ENCODE results near the gene ESRP2. TPM values are rescaled to one million over a fixed set of nuclear protein-coding genes. Genes with fewer than 3 reads are reported as not detected.
A peak's percentile ranks its signal among the peaks of the same experiment; 100 is the strongest.

The ESRP2 gene
- total RNA-seq, 3 donors from 2014 or later (not counting 1 experiment from before 2014, with no cell fraction given), result not detected

DNA sequence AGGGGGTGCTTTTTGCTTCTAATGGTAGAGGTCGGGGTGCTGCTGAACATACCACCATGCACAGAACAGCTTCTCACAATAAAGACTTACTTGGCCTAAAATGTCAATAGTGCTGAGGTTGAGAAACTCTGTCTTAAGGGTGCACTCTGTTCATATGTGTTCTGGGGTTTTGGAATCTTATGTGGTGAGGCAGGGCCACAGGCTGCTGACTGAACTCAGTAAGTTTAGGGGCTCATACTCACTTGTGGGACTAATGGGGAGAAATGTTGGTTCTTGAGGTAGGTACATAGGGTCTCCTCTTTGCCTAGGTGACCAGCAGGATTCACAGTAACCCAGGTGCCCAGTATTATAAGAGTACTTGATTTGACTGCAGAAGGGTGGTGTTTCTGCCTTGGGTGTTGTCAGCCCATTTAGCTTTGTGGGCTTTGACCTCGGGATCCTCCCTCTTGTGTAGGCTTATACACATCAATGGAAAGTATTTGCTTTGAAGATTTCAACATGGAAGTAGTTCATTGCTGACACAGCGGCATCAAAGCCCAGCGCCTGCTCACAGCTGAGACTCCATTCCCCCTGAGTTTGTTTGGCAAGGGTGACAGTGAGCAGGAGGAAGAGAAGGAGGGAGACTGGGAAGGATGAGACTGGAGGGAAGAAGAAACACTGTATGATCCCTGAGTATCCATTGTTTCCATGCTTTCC lies 45.6 kb upstream of the ESRP2 start:
- WGBS (ENCODE audit: insufficient coverage), result 64% methylated on average over 3 of the region's 4 CpGs
- Mint-ChIP-seq H3K36me3 (no peaks in the 10 kb centered on the region), H3K9me3 (no peaks in the 10 kb centered on the region), H3K27me3 (ENCODE audit: low read depth in 2 of 2) (no peaks in the 10 kb centered on the region), H3K4me3 (no peak overlapping the region), H3K27ac (peak overlapping the region; percentile 77 to 88), H3K4me1 (peaks cover 45 to 57% of the 10 kb centered on the region in 2 donors)
- TF ChIP-seq, protein P1, sequence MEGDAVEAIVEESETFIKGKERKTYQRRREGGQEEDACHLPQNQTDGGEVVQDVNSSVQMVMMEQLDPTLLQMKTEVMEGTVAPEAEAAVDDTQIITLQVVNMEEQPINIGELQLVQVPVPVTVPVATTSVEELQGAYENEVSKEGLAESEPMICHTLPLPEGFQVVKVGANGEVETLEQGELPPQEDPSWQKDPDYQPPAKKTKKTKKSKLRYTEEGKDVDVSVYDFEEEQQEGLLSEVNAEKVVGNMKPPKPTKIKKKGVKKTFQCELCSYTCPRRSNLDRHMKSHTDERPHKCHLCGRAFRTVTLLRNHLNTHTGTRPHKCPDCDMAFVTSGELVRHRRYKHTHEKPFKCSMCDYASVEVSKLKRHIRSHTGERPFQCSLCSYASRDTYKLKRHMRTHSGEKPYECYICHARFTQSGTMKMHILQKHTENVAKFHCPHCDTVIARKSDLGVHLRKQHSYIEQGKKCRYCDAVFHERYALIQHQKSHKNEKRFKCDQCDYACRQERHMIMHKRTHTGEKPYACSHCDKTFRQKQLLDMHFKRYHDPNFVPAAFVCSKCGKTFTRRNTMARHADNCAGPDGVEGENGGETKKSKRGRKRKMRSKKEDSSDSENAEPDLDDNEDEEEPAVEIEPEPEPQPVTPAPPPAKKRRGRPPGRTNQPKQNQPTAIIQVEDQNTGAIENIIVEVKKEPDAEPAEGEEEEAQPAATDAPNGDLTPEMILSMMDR (IDR thresholded peaks at IDR 0.05), result no peak
- DNase-seq (peak in 1 of 2 donors; percentile 65), ATAC-seq (no peak)
- H3K9me3 ChIP-seq (ENCODE audit: control insufficient read depth, insufficient read depth, low read length), result no peaks in the 10 kb centered on the region
- H3K27ac ChIP-seq (ENCODE audit: low read length), result no peak overlapping the region
- H3K4me3 ChIP-seq (ENCODE audit: low read length), result no peak overlapping the region
- H3K4me1 ChIP-seq (ENCODE audit: control insufficient read depth, insufficient read depth, low read length), result peaks cover 49% of the 10 kb centered on the region
- H3K27me3 ChIP-seq (ENCODE audit: control insufficient read depth, insufficient read depth, low read length), result no peaks in the 10 kb centered on the region
- intact Hi-C loops (cut with micrococcal nuclease), result no loop called here
- H3K36me3 ChIP-seq (ENCODE audit: control insufficient read depth, insufficient read depth, low read length), result peaks cover 16% of the 10 kb centered on the region

DNA sequence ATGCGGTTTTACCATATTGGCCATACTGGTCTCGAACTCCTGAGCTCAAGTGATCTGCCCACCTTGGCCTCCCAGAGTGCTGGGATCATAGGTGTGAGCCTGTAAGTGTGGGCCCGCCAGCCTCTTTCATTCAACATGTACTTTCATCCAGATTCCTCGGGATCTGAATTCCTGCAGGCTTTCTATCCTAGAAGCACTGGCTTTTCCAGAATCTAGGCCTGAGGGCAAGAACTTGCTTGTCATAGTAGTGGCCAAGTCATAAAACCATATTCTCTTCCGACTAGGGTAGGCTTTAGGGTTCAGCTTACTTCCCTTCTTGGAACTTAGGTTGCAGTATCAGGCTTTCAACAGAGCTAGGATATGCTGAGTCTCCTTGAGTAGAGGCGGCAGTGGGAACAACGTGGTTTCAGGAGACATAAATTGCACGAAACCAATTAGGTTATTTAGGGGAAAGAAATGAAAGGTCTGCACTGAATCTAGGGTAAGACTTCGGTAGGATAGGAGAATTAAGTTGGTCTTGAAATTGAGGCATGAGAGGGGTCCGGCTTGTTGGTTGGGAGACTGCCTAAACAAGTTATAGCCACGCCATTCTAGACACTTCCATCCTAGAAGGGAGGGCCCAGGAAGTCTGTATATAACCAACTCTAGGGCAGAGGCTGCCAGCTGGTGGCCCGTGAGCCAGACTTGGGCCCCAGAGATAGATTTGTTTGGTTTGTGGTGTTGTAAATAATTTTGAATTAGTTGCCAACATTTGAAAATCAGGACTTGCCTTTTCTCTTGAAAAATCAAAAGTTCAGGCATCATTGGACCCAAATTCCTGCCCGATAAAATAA lies 44.0 kb upstream of the ESRP2 start:
- Mint-ChIP-seq H3K27me3 (ENCODE audit: low read depth in 2 of 2) (no peaks in the 10 kb centered on the region), H3K27ac (peak overlapping the region in 1 of 2 donors; percentile 15), H3K9me3 (no peaks in the 10 kb centered on the region), H3K4me3 (no peak overlapping the region), H3K36me3 (no peaks in the 10 kb centered on the region), H3K4me1 (peaks cover 44 to 56% of the 10 kb centered on the region in 2 donors)
- Histone ChIP-seq H3K36me3 (ENCODE audit: control insufficient read depth, insufficient read depth, low read length) (peaks cover 16% of the 10 kb centered on the region), H3K9me3 (ENCODE audit: control insufficient read depth, insufficient read depth, low read length) (no peaks in the 10 kb centered on the region), H3K27me3 (ENCODE audit: control insufficient read depth, insufficient read depth, low read length) (no peaks in the 10 kb centered on the region), H3K4me1 (ENCODE audit: control insufficient read depth, insufficient read depth, low read length) (peaks cover 47% of the 10 kb centered on the region), H3K4me3 (ENCODE audit: low read length) (no peak overlapping the region), H3K27ac (ENCODE audit: low read length) (no peak overlapping the region)
- 93% methylated on average over 12 of the region's 13 CpGs for WGBS (ENCODE audit: insufficient coverage)
- intact Hi-C loops (cut with micrococcal nuclease), result no loop called here
- TF ChIP-seq, protein P1 (IDR thresholded peaks at IDR 0.05), result no peak
- ATAC-seq, result no peak
- peak in 1 of 2 donors; percentile 36 for DNase-seq

DNA sequence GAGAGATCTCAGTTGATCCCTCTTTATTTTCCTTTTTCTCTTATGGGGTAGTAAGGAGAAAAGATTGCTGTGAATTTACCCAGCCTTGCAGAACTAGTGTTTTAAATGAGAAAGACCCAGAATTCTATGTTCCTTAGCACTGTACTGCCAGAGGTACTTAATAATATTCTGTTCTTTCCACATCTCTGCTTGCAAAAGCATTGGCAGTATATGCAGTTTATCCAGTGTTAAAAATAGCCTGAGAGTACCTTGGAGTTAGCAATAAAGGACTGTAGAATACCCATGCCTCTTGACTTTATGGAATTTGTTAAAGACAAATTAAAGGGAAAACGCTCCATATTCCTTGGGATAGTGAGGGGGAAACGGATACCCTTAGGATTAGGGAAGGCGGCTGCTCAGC lies 40.3 kb upstream of the ESRP2 start:
- intact Hi-C loops (cut with micrococcal nuclease), result no loop called here
- TF ChIP-seq, protein P1 (IDR thresholded peaks at IDR 0.05), result no peak
- DNase-seq (no peak), ATAC-seq (peak in 1 of 3 donors; percentile 5)
- Mint-ChIP-seq H3K27me3 (ENCODE audit: low read depth in 2 of 2) (no peaks in the 10 kb centered on the region), H3K4me3 (no peak overlapping the region), H3K9me3 (no peaks in the 10 kb centered on the region), H3K36me3 (no peaks in the 10 kb centered on the region), H3K27ac (peak overlapping the region; percentile 87 to 88), H3K4me1 (peaks cover 17 to 29% of the 10 kb centered on the region in 2 donors)
- H3K4me1 ChIP-seq (ENCODE audit: control insufficient read depth, insufficient read depth, low read length), result peaks cover 48% of the 10 kb centered on the region
- no peaks in the 10 kb centered on the region for H3K27me3 ChIP-seq (ENCODE audit: control insufficient read depth, insufficient read depth, low read length)
- H3K9me3 ChIP-seq (ENCODE audit: control insufficient read depth, insufficient read depth, low read length), result no peaks in the 10 kb centered on the region
- peaks cover 21% of the 10 kb centered on the region for H3K36me3 ChIP-seq (ENCODE audit: control insufficient read depth, insufficient read depth, low read length)
- peak overlapping the region; percentile 66 for H3K27ac ChIP-seq (ENCODE audit: low read length)
- whole genome bisulfite sequencing (ENCODE audit: insufficient coverage), result 95% methylated on average over 2 of the region's 3 CpGs
- no peak overlapping the region for H3K4me3 ChIP-seq (ENCODE audit: low read length)

Data from natural killer cell (primary cell).